ENCODE measurements around the gene HS3ST1. TPM values are rescaled to one million over a fixed set of nuclear protein-coding genes. Genes with fewer than 3 reads are reported as not detected.

HS3ST1 gene
- polyA plus RNA-seq (2012; ENCODE audit: insufficient read depth, insufficient read length, low read depth), result not detected

DNA sequence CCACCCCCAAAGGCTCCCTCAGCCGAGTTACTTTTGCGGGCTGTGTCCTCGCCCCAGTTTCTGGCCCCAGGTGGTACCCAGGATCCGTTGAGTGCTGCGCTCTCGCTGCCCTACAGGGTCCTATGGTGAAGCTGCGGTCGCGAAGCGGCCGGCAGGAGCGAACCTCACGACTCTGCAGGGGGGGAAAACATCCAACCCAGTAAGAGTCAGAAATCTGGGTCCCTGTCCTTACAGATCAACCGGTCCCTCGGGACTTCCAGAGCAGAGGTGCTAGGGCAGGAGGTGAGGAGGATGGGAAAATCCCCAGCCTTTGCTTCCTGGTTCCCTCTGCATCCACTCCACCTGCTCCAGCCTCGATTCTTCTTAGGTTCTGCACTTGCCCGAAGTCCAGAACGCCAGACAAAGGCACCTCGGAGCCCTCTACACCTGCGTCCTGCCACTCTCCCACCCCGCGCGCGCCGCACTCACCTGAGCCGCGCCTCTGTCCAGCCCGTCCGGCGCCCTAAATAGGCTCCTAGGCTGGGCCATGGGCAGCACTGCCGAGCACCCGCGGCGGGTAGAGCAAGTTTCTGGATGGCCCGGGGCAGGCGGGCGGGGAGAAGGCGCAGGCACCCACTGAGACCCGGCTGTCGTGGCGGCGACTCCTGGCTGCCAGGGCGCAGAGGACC is at the start of gene HS3ST1:
HS3ST1 (minus strand) TSS at position 664 of the 668 bp plus-strand sequence. CDS start 28,889 bp downstream, outside the sequence.
- Histone ChIP-seq H3K36me3 (no peaks in the 10 kb centered on the region), H3K4me1 (no peaks in the 10 kb centered on the region), H3K9me3 (no peaks in the 10 kb centered on the region), H3K27me3 (no peaks in the 10 kb centered on the region), H3K4me3 (ENCODE audit: low read depth, low read length) (no peak within 1 kb of the TSS)
- TF ChIP-seq, protein P1, sequence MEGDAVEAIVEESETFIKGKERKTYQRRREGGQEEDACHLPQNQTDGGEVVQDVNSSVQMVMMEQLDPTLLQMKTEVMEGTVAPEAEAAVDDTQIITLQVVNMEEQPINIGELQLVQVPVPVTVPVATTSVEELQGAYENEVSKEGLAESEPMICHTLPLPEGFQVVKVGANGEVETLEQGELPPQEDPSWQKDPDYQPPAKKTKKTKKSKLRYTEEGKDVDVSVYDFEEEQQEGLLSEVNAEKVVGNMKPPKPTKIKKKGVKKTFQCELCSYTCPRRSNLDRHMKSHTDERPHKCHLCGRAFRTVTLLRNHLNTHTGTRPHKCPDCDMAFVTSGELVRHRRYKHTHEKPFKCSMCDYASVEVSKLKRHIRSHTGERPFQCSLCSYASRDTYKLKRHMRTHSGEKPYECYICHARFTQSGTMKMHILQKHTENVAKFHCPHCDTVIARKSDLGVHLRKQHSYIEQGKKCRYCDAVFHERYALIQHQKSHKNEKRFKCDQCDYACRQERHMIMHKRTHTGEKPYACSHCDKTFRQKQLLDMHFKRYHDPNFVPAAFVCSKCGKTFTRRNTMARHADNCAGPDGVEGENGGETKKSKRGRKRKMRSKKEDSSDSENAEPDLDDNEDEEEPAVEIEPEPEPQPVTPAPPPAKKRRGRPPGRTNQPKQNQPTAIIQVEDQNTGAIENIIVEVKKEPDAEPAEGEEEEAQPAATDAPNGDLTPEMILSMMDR (IDR thresholded peaks at IDR 0.05; ENCODE audit: low read depth, low read length), result no peak
- DNase-seq, result no peak

DNA sequence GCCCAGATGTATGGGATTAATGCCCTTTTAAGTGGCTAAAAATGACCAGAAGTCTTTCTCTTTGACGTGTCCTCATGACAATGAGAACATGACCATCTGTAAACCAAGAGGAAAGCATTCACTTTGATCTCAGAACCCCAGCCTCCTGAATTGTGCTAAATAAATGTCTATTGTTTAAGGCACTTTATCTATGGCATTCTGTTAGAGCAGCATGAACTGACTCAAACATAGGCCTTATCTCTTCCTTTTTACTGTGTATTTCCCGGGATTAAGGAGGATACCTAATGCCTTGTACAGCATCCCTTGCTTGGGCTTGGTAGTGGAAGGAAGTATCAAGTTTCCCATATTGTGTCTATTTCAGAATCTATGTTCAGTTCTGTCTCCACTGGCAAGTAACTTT is 47.2 kb upstream of the HS3ST1 start:
- Histone ChIP-seq H3K9me3 (peaks cover 4% of the 10 kb centered on the region; the same call in 1 of the 2 replicates), H3K4me1 (no peaks in the 10 kb centered on the region), H3K27me3 (no peaks in the 10 kb centered on the region), H3K4me3 (ENCODE audit: low read depth, low read length) (no peak overlapping the region), H3K36me3 (no peaks in the 10 kb centered on the region)
- DNase-seq, result no peak
- TF ChIP-seq, protein P1 (IDR thresholded peaks at IDR 0.05; ENCODE audit: low read depth, low read length), result no peak

DNA sequence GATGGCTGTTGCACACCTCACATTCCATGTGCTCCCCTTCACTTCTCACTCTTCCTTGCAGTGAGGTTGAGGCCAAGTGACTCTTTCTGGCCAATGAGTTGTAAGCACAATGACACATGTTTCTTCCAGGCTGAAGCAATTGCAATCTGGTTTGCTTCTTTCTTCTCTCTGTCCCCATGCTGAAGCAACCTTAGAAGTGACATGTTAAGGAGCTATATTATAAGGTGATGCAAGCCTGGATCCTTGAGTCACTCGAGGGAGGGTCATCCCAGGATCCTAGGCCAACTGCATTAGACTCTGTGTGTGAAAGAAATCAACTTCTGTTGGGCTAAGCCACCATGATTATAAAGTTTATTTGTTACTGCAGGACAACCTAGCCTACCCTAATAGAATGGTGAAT is 45.5 kb upstream of the HS3ST1 start:
- TF ChIP-seq, protein P1 (IDR thresholded peaks at IDR 0.05; ENCODE audit: low read depth, low read length), result no peak
- Histone ChIP-seq H3K27me3 (no peaks in the 10 kb centered on the region), H3K4me1 (no peaks in the 10 kb centered on the region), H3K36me3 (no peaks in the 10 kb centered on the region), H3K9me3 (peaks cover under 1% of the 10 kb centered on the region; the same call in 1 of the 2 replicates), H3K4me3 (ENCODE audit: low read depth, low read length) (no peak overlapping the region)
- DNase-seq, result no peak

DNA sequence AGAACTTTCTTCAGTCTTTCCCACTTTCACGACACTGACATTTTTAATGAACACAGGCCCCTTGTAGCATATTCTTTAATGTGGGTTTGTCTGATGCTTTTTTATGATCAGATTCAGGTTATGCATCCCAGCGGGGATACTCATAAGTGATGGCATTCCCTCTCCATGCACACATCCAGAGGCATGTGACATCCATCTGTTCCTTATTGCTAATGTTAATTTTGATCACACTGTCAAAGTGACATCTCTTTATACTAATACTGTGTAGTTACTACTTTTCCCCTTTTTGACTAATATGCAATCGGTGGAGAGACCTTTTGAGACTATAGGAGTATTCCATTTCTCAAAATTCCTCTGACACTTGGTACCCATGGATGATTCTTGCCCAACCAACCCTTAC is 43.8 kb upstream of the HS3ST1 start:
- no peak for DNase-seq
- H3K36me3 ChIP-seq, result no peaks in the 10 kb centered on the region
- TF ChIP-seq, protein P1 (IDR thresholded peaks at IDR 0.05; ENCODE audit: low read depth, low read length), result no peak
- no peaks in the 10 kb centered on the region for H3K27me3 ChIP-seq
- H3K9me3 ChIP-seq, result no peaks in the 10 kb centered on the region
- H3K4me3 ChIP-seq (ENCODE audit: low read depth, low read length), result no peak overlapping the region
- no peaks in the 10 kb centered on the region for H3K4me1 ChIP-seq

DNA sequence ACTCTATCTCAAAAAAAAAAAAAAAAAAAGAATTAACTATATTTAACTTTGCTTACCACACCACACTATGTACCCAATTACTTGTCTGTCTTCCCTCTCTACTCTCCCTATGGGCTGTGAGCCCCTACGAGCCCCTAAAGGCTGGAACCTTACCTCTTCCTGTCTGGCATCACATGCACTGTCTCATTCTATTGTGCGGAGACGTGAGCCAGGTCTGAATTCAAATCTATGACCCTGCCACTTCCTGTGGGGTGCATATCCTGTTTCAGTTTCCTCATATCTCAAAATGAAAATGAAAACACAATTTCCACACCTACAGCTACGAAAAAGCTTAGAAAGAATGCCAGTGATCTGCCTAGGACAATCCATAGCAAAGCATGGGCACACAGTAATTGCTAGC is 42.9 kb upstream of the HS3ST1 start:
- Histone ChIP-seq H3K27me3 (no peaks in the 10 kb centered on the region), H3K36me3 (no peaks in the 10 kb centered on the region), H3K4me3 (ENCODE audit: low read depth, low read length) (no peak overlapping the region), H3K9me3 (no peaks in the 10 kb centered on the region), H3K4me1 (no peaks in the 10 kb centered on the region)
- no peak for DNase-seq
- TF ChIP-seq, protein P1 (IDR thresholded peaks at IDR 0.05; ENCODE audit: low read depth, low read length), result no peak

DNA sequence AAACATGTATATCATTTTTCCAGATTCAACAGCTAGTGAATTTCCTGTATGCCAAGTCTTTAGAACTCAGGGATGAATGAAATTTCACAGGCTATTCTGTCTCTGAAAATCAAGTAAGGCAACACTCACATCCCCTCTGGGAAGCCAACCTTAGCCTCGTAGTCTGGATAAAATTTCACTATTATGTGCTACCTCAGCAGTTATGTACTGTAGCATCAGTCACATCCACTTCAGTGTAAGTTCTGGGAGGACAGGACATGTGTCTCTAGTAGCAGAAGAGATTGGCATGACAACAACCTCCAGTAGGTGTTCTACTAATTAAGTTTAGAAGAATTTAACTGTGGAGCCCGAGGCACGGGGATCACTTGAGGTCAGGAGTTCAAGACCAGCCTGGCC is 42.4 kb upstream of the HS3ST1 start:
- no peaks in the 10 kb centered on the region for H3K4me1 ChIP-seq
- H3K4me3 ChIP-seq (ENCODE audit: low read depth, low read length), result no peak overlapping the region
- DNase-seq, result no peak
- H3K27me3 ChIP-seq, result no peaks in the 10 kb centered on the region
- TF ChIP-seq, protein P1 (IDR thresholded peaks at IDR 0.05; ENCODE audit: low read depth, low read length), result no peak
- no peaks in the 10 kb centered on the region for H3K9me3 ChIP-seq
- H3K36me3 ChIP-seq, result no peaks in the 10 kb centered on the region
